Measurements from ENCODE around the gene CD320. TPM values are rescaled to one million over a fixed set of nuclear protein-coding genes. Genes with fewer than 3 reads are reported as not detected.

The CD320 gene
- total and polyA plus RNA-seq, 11 donors = 17.7 to 74.8 (median 35.8) TPM

GRCh38 chr19:8261881-8262280, 46.3 kb downstream of the CD320 start:
- no peak for TF ChIP-seq CTCF (IDR thresholded peaks at IDR 0.05)
- no peak for TF ChIP-seq POLR2A (IDR thresholded peaks at IDR 0.05)
- DNase-seq (peak in 1 of 5 donors; percentile 6), ATAC-seq (no peak)
- H3K4me1 ChIP-seq = peaks cover 0 to 6% (median 0%) of the 10 kb centered on the region in 12 donors
- intact Hi-C loops (cut with DNase I) = loop anchor here in 3 of 10 donors (10.0 kb wide), 4 partner anchors 53 to 813 kb away; partner anchors contain the start of genes ACTL9 (in 1 of the 3), NDUFA7 (in 1 of the 3) and RPS28 (in 1 of the 3)
- H3K9me3 ChIP-seq = no peaks in the 10 kb centered on the region
- WGBS, 4 donors = 78 to 92% (median 91%) methylated on average over 10 to 14 of the region's 14 CpGs
- H3K4me3 ChIP-seq = no peak overlapping the region
- H3K36me3 ChIP-seq = peaks cover 0 to 32% (median 13%) of the 10 kb centered on the region in 9 donors
- H3K27ac ChIP-seq = no peak overlapping the region
- H3K27me3 ChIP-seq = no peaks in the 10 kb centered on the region

- 92 to 96% (median 93%) methylated on average over 9 of the region's 9 CpGs for WGBS, 4 donors
- intact Hi-C loops (cut with DNase I) = loop anchor here in 3 of 10 donors (10.0 kb wide), 4 partner anchors 53 to 813 kb away; partner anchors contain the start of genes ACTL9 (in 1 of the 3), NDUFA7 (in 1 of the 3) and RPS28 (in 1 of the 3)
- DNase-seq (no peak), ATAC-seq (no peak)
- peaks cover 0 to 38% (median 18%) of the 10 kb centered on the region in 9 donors for H3K36me3 ChIP-seq
- no peaks in the 10 kb centered on the region for H3K9me3 ChIP-seq
- H3K27ac ChIP-seq = no peak overlapping the region
- H3K4me1 ChIP-seq = peaks cover 0 to 6% (median 0%) of the 10 kb centered on the region in 12 donors
- no peak for TF ChIP-seq POLR2A (IDR thresholded peaks at IDR 0.05)
- no peak for TF ChIP-seq CTCF (IDR thresholded peaks at IDR 0.05)
- no peaks in the 10 kb centered on the region for H3K27me3 ChIP-seq
- no peak overlapping the region for H3K4me3 ChIP-seq
These were observed 46.8 kb downstream of the CD320 start for GRCh38 chr19:8261347-8261746.

GRCh38 chr19:8259922-8260247, 48.3 kb downstream of the CD320 start:
- no peaks in the 10 kb centered on the region for H3K9me3 ChIP-seq
- peaks cover 0 to 52% (median 29%) of the 10 kb centered on the region in 9 donors for H3K36me3 ChIP-seq
- WGBS, 4 donors = 92 to 96% (median 93%) methylated on average over 3 of the region's 3 CpGs
- no peaks in the 10 kb centered on the region for H3K27me3 ChIP-seq
- intact Hi-C loops (cut with DNase I) = loop anchor here in 9 of 10 donors (5.0 to 10.0 kb wide), 9 partner anchors 55 to 815 kb away; partner anchors contain the start of genes ELAVL1 (in 6 of the 9), ACTL9 (in 1 of the 9), NDUFA7 (in 1 of the 9) and RPS28 (in 1 of the 9)
- ATAC-seq = no peak
- H3K4me3 ChIP-seq = no peak overlapping the region
- DNase-seq = no peak
- H3K4me1 ChIP-seq = peaks cover 0 to 6% (median 0%) of the 10 kb centered on the region in 12 donors
- no peak overlapping the region for H3K27ac ChIP-seq
- TF ChIP-seq CTCF (IDR thresholded peaks at IDR 0.05) = no peak
- TF ChIP-seq POLR2A (IDR thresholded peaks at IDR 0.05) = no peak

- Histone ChIP-seq H3K4me1 (peaks cover 0 to 6% (median 0%) of the 10 kb centered on the region in 12 donors), H3K4me3 (no peak overlapping the region), H3K36me3 (peaks cover 0 to 53% (median 29%) of the 10 kb centered on the region in 9 donors), H3K27me3 (no peaks in the 10 kb centered on the region), H3K9me3 (no peaks in the 10 kb centered on the region), H3K27ac (no peak overlapping the region)
- WGBS, 4 donors = 91 to 94% (median 92%) methylated on average over 11 of the region's 11 CpGs
- TF ChIP-seq CTCF (IDR thresholded peaks at IDR 0.05) (no peak), POLR2A (IDR thresholded peaks at IDR 0.05) (no peak)
- intact Hi-C loops (cut with DNase I) = loop anchor here in 8 of 10 donors (5.0 to 10.0 kb wide), 5 partner anchors 255 to 405 kb away; partner anchors contain the start of gene ELAVL1 (in 6 of the 8)
- ATAC-seq = no peak
- no peak for DNase-seq
These were observed 48.8 kb downstream of the CD320 start for GRCh38 chr19:8259142-8259921.
